ENCODE results near the gene AJAP1. TPM values are rescaled to one million over a fixed set of nuclear protein-coding genes. Genes with fewer than 3 reads are reported as not detected.

AJAP1 gene
- polyA plus RNA-seq, 3 donors = 0.90 to 1.7 (median 1.2) TPM

GRCh38 chr1:4697801-4698200 lies 43.4 kb downstream of the AJAP1 start:
- DNase-seq (ENCODE audit: low read depth in 3 of 3, low spot score in 2 of 3) = no peak

DNA sequence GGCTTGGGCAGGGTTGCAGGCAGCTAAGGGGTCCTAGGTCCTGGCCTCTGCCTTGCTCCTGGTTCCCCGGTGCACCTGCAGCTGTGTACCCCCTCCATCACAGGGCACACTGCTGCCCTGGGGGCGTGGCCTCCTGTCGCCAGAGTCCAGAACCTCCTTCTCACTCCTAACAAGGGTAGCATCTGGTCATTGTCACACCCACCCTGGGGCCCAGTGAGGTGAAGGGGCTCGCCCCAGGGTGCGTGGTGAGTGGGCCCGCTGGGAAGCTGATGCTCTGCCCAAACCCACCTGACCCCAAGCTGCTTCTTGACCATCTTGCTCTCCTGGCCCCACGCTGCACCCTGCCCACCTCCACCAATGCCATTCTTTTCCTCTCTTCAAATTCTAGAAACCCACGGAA lies 44.5 kb downstream of the AJAP1 start:
- DNase-seq (ENCODE audit: low read depth in 3 of 3, low spot score in 2 of 3) = no peak

DNA sequence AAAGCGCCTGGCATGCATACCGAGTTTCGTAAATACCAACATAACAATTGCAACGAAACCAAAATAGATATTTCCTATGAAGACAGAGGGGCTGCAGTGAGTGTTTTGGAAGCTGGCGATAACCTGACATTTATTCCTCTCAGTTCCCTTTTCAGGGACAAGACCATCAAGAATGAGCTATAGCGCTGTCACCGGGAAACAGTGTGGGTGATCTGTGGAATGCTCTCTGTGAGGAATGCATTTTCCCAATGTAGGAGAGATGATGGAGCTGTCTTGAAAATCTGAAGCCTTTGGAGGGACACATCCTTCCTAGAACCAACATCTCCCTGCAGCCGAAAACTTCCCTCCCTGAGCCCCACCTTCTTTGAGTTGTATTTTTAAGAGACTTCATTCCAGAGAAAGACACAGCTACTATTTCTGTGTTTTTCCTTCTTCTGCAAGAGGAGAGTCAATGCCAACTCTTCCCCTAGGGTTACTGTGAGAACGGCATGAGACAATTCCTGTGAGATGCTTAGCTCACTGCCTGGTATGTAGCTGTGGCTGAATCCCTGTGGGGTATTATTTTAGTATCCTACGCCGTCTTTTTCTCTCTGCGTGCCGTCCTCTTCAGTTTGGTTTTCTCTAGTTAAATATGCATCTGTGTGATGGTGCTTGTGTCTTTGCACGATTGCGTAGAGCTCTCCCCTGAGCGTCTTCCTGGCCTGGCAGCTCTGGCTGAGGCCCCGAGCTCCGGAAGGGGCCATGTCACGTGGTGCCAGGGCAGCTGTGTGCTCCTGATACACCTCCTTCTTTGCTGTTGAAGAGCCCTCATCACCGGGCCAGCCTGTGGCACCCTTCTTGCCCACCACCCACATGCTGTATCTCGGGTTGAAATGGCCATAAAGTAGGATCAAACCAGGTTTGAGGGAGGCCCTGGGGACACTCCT lies 45.2 kb downstream of the AJAP1 start:
- no peak for DNase-seq (ENCODE audit: low read depth in 3 of 3, low spot score in 2 of 3)

GRCh38 chr1:4700801-4701200 lies 46.4 kb downstream of the AJAP1 start:
- DNase-seq (ENCODE audit: low read depth in 3 of 3, low spot score in 2 of 3) = no peak

- DNase-seq (ENCODE audit: low read depth in 3 of 3, low spot score in 2 of 3) = no peak
These were observed 46.9 kb downstream of the AJAP1 start for GRCh38 chr1:4701276-4701675.

GRCh38 chr1:4702464-4702863 lies 48.1 kb downstream of the AJAP1 start:
- DNase-seq (ENCODE audit: low read depth in 3 of 3, low spot score in 2 of 3) = no peak

GRCh38 chr1:4702932-4703331 lies 48.5 kb downstream of the AJAP1 start:
- peak in 2 of 3 donors; percentile 27 to 29 for DNase-seq (ENCODE audit: low read depth in 3 of 3, low spot score in 2 of 3)

GRCh38 chr1:4703646-4704045 lies 49.2 kb downstream of the AJAP1 start:
- DNase-seq (ENCODE audit: low read depth in 3 of 3, low spot score in 2 of 3) = no peak

- DNase-seq (ENCODE audit: low read depth in 3 of 3, low spot score in 2 of 3) = no peak
These were observed 54.6 kb downstream of the AJAP1 start for GRCh38 chr1:4708840-4709507.

DNA sequence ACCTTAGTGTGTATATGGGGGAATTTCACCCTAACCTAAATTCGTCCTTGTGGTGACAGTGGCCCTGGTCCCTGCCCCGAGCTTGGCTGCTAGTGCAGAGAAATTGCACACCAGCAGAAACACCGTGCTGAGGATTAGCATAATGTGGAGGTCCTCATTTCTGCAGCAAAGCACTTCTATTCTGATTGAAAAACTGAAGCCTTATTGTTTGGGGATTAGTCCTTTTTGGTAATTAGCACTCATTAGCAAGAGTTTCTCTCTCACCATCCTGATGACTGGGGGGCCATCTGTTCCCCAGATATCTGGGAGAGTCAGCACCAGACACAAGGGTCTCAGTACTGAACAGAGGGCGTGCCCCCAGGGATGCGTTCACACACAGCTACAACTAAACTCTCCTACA lies 55.2 kb downstream of the AJAP1 start:
- no peak for DNase-seq (ENCODE audit: low read depth in 3 of 3, low spot score in 2 of 3)

GRCh38 chr1:4710592-4711415 lies 56.4 kb downstream of the AJAP1 start:
- peak in 1 of 3 donors; percentile 20 for DNase-seq (ENCODE audit: low read depth in 3 of 3, low spot score in 2 of 3)

- no peak for DNase-seq (ENCODE audit: low read depth in 3 of 3, low spot score in 2 of 3)
These were observed 57.2 kb downstream of the AJAP1 start for GRCh38 chr1:4711416-4712275.

- DNase-seq (ENCODE audit: low read depth in 3 of 3, low spot score in 2 of 3) = no peak
These were observed 59.3 kb downstream of the AJAP1 start for GRCh38 chr1:4713669-4714068.

DNA sequence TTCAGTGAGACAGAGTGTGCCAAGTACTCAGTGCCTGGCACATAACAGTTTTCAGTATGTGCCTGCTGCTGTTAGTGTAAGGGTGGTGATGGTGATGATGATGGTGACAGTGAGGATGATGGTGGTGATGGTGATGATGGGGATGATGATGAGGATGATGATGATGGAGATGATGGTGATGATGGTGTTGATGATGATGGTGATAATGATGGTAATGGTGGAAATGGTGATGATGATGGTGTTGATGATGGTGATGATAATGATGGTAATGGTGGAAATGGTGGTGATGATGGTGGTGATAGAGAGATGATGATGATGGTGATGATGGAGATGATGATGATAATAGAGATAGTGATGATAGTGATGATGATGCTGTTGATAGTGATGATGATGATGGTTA lies 62.0 kb downstream of the AJAP1 start:
- DNase-seq (ENCODE audit: low read depth in 3 of 3, low spot score in 2 of 3) = no peak

DNA sequence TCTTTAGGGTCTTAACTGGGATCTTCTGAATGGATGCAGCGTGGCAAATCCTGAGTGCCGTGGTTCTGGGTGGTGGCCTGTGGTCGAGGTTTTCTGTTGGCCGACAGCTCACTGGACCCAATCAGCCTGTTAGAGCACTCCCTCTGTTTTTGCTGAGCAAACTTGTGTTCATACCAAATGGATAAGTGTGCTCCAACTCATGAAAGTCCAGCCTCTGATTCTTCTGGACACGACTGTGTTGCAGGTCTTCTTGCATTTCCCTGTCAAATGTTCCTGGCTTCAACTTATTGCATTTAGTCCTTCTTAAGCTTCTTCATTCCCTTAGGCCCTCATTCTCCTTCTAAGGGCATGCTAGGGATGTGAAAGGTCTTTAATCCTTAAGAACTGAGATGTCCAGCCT lies 63.7 kb downstream of the AJAP1 start:
- DNase-seq (ENCODE audit: low read depth in 3 of 3, low spot score in 2 of 3) = no peak

GRCh38 chr1:4723106-4723505 lies 68.7 kb downstream of the AJAP1 start:
- DNase-seq (ENCODE audit: low read depth in 3 of 3, low spot score in 2 of 3) = no peak

DNA sequence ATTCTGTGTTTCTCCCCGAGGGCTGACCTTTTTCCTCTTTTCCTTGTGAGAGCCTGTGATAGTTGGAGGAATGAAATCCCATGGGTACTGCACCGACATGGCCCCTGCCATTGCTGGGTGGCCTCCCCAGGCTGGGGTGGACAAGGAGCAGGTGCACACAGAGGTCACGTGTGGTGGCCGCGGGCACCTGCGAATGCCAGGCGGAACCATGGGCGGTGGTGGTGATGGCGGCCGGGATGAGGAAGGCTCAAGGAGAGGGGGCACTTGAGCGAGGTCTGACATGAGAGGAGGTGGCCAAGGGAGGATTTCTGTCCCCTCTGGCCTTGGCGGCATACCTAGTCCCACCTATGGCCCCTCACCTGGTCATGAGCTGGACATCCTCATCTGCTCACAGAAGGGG lies 69.6 kb downstream of the AJAP1 start:
- DNase-seq (ENCODE audit: low read depth in 3 of 3, low spot score in 2 of 3) = no peak

GRCh38 chr1:4724695-4725250 lies 70.4 kb downstream of the AJAP1 start:
- DNase-seq (ENCODE audit: low read depth in 3 of 3, low spot score in 2 of 3) = no peak

- no peak for DNase-seq (ENCODE audit: low read depth in 3 of 3, low spot score in 2 of 3)
These were observed 71.0 kb downstream of the AJAP1 start for GRCh38 chr1:4725416-4725815.
